Karpas-422 (cell line): Measurements from ENCODE around the gene PREP. TPM values are rescaled to one million over a fixed set of nuclear protein-coding genes. Genes with fewer than 3 reads are reported as not detected.

ENCODE experiments used
- DNase-seq: peaks from one replicate; pipeline ENCODE4 v3.0.0-alpha.2; 2015
- H2AFZ ChIP-seq: fragments of 200-600 bp; sonication (generic); 2 replicates; pipeline ENCODE4 v1.6.1; 2014; ENCODE audit warnings: antibody characterized with exemption, low read length, mixed read lengths
- H3K27ac ChIP-seq: fragments of 200-600 bp; sonication (generic); 2 replicates; pipeline ENCODE4 v1.5.1; 2014; ENCODE audit warnings: mild to moderate bottlenecking, low read length, moderate library complexity
- H3K27me3 ChIP-seq: fragments of 200-600 bp; sonication (generic); 2 replicates; pipeline ENCODE4 v1.6.1; 2014; ENCODE audit warnings: low read length, mixed read lengths
- H3K36me3 ChIP-seq: fragments of 200-600 bp; sonication (generic); 2 replicates; pipeline ENCODE4 v1.6.1; 2014; ENCODE audit warnings: low read length, mixed read lengths; ENCODE audit not compliant: insufficient read depth
- H3K4me1 ChIP-seq: fragments of 200-600 bp; sonication (generic); 2 replicates; pipeline ENCODE4 v1.6.1; 2014; ENCODE audit warnings: mild to moderate bottlenecking, low read length, mixed read lengths
- H3K4me2 ChIP-seq: fragments of 200-600 bp; sonication (generic); 2 replicates; pipeline ENCODE4 v1.6.1; 2014; ENCODE audit warnings: low read length, low read depth, mild to moderate bottlenecking; ENCODE audit not compliant: poor library complexity, severe bottlenecking
- H3K4me3 ChIP-seq: fragments of 200-600 bp; sonication (generic); 2 replicates; pipeline ENCODE4 v1.5.1; 2014; ENCODE audit warnings: mild to moderate bottlenecking, antibody characterized with exemption, low read length, mixed read lengths
- H3K79me2 ChIP-seq: fragments of 200-600 bp; sonication (generic); 2 replicates; pipeline ENCODE4 v1.6.1; 2014; ENCODE audit warnings: mild to moderate bottlenecking, low read length, mixed read lengths
- H3K9ac ChIP-seq: fragments of 200-600 bp; sonication (generic); 2 replicates; pipeline ENCODE4 v1.6.0; 2014; ENCODE audit warnings: low read length
- H3K9me2 ChIP-seq: fragments of 200-600 bp; sonication (generic), shearing (Covaris generic); replicated peaks from 2 replicates; pipeline ENCODE4 v1.6.0; 2014; ENCODE audit warnings: mild to moderate bottlenecking, low read length, moderate library complexity; ENCODE audit not compliant: insufficient read depth
- H3K9me3 ChIP-seq: fragments of 300-700, 200-600 bp; sonication (generic); 2 replicates; pipeline ENCODE4 v1.6.1; 2014; ENCODE audit warnings: low read length, mixed read lengths
- H4K20me1 ChIP-seq: fragments of 200-600 bp; sonication (generic); 2 replicates; pipeline ENCODE4 v1.6.1; 2014; ENCODE audit warnings: mild to moderate bottlenecking, antibody characterized with exemption, low read length, low read depth; ENCODE audit not compliant: insufficient read depth
- total RNA-seq: library from RNA; depleted of rRNA; stranded (reverse); fragments of >200 nt; shearing (Covaris generic); gene quantifications from 2 replicates; pipeline ENCODE4 v1.2.3, GENCODE V29; 2014; ENCODE audit warnings: low replicate concordance; rRNA removed

Gene PREP
- 13.2 and 18.4 TPM in 2 replicates for total RNA-seq

DNA sequence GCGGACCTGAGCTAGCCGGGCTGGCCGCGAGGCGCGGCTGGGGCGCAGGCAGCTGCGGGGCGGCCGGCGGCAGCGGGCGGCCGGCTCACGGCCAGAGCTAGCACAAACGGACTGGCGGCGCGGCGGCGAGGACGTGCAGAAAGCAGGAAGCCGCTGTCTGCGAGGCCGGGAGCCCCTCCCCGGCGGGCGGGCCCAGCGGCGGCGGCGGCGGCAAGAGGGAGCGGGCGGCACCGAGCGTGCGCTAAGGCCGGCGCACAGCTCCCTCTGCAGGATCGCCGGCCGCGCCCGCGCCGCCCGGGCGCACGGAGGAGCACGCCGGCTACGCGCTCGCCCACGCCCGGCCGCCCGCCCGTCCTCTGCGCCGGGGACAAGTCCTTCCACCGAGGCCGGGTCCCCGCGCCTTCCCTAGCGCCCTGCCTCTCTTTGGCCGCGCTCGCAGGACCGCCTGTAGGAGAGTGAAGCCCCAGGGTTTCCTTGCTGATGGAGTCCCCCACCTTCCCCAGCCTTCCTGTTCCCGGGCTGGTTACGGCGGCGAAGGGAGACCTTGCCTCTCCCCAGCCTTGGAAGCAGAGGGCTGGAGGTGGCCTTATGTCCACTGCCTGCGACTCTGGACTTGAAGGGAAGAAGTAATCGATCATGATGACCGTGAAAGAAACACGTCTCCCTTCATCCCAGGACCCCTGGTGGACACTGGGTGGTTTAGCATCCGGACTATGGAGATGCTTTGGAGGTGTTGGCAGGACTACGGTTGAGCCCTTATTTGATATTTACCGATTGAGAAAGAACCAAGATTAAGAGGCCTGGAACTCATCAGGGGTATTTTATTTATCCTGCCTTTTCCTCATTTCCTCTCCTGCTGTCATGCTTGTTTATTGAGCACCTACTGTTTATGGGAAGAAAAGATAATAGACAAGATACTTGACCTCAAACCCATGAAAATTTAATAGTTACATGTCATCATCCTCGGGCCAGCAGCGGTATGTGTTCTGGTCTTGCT, at the start of gene PREP:
PREP (minus strand) TSS at position 144 of the 997 bp plus-strand sequence. CDS start 191 bp downstream, outside the sequence.
- H3K79me2 ChIP-seq, result peaks cover 43% of the 10 kb centered on the region
- no peaks in the 10 kb centered on the region for H3K9me2 ChIP-seq
- no peak within 1 kb of the TSS for H3K27ac ChIP-seq
- peak within 1 kb of the TSS; percentile 88 for H3K9ac ChIP-seq
- no peaks in the 10 kb centered on the region for H3K36me3 ChIP-seq
- peak within 1 kb of the TSS; percentile 96 for H3K4me2 ChIP-seq
- H3K27me3 ChIP-seq, result 0 out of 2 replicates have a peak, but pooled peaks cover 2% of the 10 kb centered on the region
- peaks cover 34% of the 10 kb centered on the region for H4K20me1 ChIP-seq
- H2AFZ ChIP-seq, result peak within 1 kb of the TSS; percentile 100
- H3K9me3 ChIP-seq, result no peaks in the 10 kb centered on the region
- peaks cover 39% of the 10 kb centered on the region for H3K4me1 ChIP-seq
- H3K4me3 ChIP-seq, result peak within 1 kb of the TSS; percentile 98
- peak; percentile 95 for DNase-seq

DNA sequence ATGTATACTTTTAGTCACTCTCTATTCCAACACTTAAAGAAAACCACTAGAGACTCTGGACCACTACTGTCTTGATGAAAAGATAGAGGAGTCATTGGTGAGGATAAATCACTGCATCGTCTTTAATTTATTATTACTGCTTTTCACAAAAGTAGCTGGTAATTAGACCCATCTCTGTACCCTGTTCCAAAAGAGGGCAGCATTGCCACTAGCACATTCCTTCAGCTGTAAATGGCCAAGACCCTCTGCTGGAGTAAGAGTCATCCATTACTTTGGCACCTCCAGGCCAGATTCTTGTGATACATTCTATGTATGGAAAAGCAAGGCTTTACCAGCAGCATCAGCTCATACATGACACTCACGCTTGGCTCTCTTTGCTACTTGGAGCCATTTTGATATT, 49.5 kb upstream of the PREP start:
- Histone ChIP-seq H3K27me3 (no peaks in the 10 kb centered on the region), H2AFZ (no peak overlapping the region), H3K79me2 (no peaks in the 10 kb centered on the region), H3K4me3 (no peak overlapping the region), H3K4me1 (no peaks in the 10 kb centered on the region), H3K36me3 (no peaks in the 10 kb centered on the region), H3K4me2 (no peak overlapping the region), H4K20me1 (no peaks in the 10 kb centered on the region), H3K9ac (no peak overlapping the region), H3K27ac (no peak overlapping the region), H3K9me3 (no peaks in the 10 kb centered on the region), H3K9me2 (no peaks in the 10 kb centered on the region)
- no peak for DNase-seq

DNA sequence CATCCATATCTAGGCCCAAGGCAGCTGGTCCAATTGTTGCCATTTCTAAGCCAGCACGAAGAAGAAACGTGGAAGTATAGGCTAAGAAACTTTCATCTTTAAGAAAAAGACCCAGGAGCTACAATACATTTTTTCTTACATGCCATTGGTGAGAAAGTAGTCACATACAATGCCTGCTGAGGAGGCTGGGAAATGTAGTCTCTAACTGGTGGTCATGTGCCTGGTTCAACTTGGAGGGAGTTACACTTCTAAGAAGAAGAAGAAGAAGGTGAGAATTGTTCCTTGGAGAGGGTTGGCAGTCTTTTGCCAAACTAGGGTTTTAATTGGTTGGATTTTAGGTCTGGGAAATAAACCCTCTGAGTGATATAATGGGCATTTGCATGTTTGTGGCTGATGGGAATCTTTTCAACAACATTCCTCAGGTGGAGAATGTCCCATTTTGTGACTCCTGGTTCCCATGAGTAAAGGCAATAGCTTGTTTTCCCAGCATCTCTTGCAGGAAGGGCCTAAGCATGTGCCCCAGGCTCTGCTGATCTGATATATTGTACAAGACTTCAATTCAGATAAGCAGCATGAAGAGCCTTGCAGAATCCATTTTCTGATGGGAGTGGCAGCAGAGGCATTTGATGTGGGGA, 47.0 kb upstream of the PREP start:
- no peaks in the 10 kb centered on the region for H4K20me1 ChIP-seq
- no peaks in the 10 kb centered on the region for H3K9me3 ChIP-seq
- no peaks in the 10 kb centered on the region for H3K36me3 ChIP-seq
- H3K4me3 ChIP-seq, result no peak overlapping the region
- H3K27me3 ChIP-seq, result no peaks in the 10 kb centered on the region
- no peaks in the 10 kb centered on the region for H3K79me2 ChIP-seq
- H3K27ac ChIP-seq, result no peak overlapping the region
- no peaks in the 10 kb centered on the region for H3K4me1 ChIP-seq
- no peaks in the 10 kb centered on the region for H3K9me2 ChIP-seq
- no peak overlapping the region for H3K4me2 ChIP-seq
- no peak overlapping the region for H3K9ac ChIP-seq
- H2AFZ ChIP-seq, result no peak overlapping the region
- no peak for DNase-seq

DNA sequence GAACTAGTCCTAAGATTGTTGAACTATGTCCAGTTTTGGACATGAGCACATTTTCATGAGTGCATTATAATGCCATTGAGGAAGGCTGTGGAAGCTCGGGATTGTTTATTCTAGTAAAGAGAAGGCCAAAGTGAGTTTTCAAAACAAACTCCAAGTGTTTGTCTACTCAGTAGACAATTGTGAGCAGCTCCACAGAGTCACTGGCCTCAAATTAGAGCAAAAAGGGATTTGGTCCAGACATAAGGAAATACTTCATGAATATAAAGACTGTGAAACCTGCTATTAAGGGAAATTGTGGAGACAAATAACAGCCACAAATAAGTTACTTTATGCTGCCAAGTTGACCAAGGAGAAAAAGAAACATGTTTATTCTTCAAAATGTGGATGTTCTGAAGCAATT, 42.6 kb upstream of the PREP start:
- Histone ChIP-seq H3K4me3 (no peak overlapping the region), H3K4me2 (no peak overlapping the region), H3K9me3 (no peaks in the 10 kb centered on the region), H3K9ac (no peak overlapping the region), H3K9me2 (no peaks in the 10 kb centered on the region), H3K4me1 (no peaks in the 10 kb centered on the region), H4K20me1 (no peaks in the 10 kb centered on the region), H3K27me3 (no peaks in the 10 kb centered on the region), H3K79me2 (no peaks in the 10 kb centered on the region), H3K27ac (no peak overlapping the region), H3K36me3 (no peaks in the 10 kb centered on the region), H2AFZ (no peak overlapping the region)
- DNase-seq, result no peak

DNA sequence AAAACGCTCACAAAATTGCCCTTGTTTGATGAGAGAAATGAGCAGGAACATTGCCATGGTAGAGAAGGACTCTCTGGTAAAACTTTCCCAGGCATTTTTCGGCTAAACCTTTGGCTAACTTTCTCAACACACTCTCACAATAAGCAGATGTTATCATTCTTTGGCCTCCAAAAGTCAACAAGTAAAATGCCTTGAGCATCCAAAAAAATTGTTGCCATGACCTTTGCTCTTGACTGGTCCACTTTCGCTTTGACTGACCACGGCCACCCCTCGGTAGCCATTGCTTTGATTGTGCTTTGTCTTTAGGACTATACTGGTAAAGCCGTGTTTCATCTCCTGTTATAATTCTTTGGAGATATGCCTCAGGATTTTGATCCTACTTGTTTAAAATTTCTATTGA, 41.1 kb upstream of the PREP start:
- Histone ChIP-seq H3K9me3 (no peaks in the 10 kb centered on the region), H2AFZ (no peak overlapping the region), H3K9me2 (no peaks in the 10 kb centered on the region), H3K36me3 (no peaks in the 10 kb centered on the region), H3K27ac (no peak overlapping the region), H3K4me1 (no peaks in the 10 kb centered on the region), H3K79me2 (no peaks in the 10 kb centered on the region), H3K4me2 (no peak overlapping the region), H3K4me3 (no peak overlapping the region), H4K20me1 (no peaks in the 10 kb centered on the region), H3K9ac (no peak overlapping the region), H3K27me3 (no peaks in the 10 kb centered on the region)
- no peak for DNase-seq

DNA sequence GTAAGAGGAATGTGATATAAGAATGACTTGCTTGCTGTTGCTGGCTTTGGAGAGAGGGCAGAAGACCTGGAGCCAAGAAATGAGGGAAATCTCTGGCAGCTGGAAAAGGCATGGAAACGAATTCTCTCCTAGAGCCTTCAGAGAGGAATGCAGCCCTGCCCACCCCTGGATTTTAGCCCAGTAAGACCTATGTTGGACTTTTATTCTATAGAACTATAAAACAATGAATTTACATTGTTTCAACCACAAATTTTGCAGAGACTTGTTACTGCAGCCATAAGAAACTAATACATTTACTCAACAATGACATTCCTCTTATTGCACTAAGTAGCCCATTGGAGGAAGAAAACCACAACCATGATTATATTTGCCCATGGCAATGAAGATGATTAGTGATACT, 39.5 kb upstream of the PREP start:
- H4K20me1 ChIP-seq, result no peaks in the 10 kb centered on the region
- no peaks in the 10 kb centered on the region for H3K4me1 ChIP-seq
- no peak overlapping the region for H2AFZ ChIP-seq
- no peak overlapping the region for H3K4me2 ChIP-seq
- no peaks in the 10 kb centered on the region for H3K79me2 ChIP-seq
- no peaks in the 10 kb centered on the region for H3K27me3 ChIP-seq
- H3K4me3 ChIP-seq, result no peak overlapping the region
- DNase-seq, result no peak
- H3K9ac ChIP-seq, result no peak overlapping the region
- no peak overlapping the region for H3K27ac ChIP-seq
- no peaks in the 10 kb centered on the region for H3K36me3 ChIP-seq
- no peaks in the 10 kb centered on the region for H3K9me2 ChIP-seq
- H3K9me3 ChIP-seq, result no peaks in the 10 kb centered on the region

DNA sequence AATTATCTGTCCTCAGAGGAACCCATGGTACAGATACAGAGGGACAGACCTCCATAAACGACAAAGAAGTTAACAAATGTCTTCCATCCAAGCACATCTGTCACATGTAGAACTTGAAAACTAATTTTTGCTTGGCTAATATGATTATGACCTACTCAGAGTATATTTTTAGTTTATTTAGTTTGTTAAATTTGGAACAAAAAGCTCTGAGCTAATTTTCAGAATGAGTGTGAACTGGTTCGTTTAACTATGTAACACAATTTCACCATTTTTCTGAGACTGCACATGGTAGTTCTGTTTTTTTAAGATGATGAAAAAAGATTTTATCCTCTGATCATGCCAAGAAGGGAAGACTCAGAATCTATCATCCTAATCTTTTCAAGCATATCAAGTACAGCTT, 34.4 kb upstream of the PREP start:
- Histone ChIP-seq H4K20me1 (no peaks in the 10 kb centered on the region), H3K27me3 (no peaks in the 10 kb centered on the region), H3K9me3 (no peaks in the 10 kb centered on the region), H3K79me2 (no peaks in the 10 kb centered on the region), H3K4me1 (no peaks in the 10 kb centered on the region), H3K36me3 (no peaks in the 10 kb centered on the region), H3K4me2 (no peak overlapping the region), H3K27ac (no peak overlapping the region), H3K4me3 (no peak overlapping the region), H3K9ac (no peak overlapping the region), H2AFZ (no peak overlapping the region), H3K9me2 (no peaks in the 10 kb centered on the region)
- DNase-seq, result no peak

DNA sequence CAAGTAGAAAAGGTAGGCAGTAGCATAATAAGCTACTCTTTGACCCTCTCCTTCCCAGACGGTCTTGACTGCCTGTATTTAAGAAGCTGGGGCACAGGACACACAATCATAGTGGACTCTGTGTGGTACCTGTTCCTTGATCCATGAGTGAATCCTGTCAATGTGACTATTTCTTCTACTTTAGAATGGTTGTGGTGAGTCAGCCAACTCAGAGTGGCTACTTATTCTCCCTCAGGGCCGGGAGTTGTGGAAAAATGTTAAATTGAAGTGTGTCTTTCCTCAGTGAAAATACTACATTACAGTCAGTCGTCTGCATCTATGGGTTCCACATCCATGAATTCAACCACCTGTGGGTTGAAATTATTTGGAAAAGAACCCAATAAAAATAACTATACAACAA, 30.8 kb upstream of the PREP start:
- no peak overlapping the region for H3K27ac ChIP-seq
- H3K9ac ChIP-seq, result no peak overlapping the region
- no peak overlapping the region for H3K4me3 ChIP-seq
- H4K20me1 ChIP-seq, result no peaks in the 10 kb centered on the region
- H3K4me1 ChIP-seq, result no peaks in the 10 kb centered on the region
- H3K9me3 ChIP-seq, result no peaks in the 10 kb centered on the region
- no peaks in the 10 kb centered on the region for H3K9me2 ChIP-seq
- no peak overlapping the region for H3K4me2 ChIP-seq
- no peak for DNase-seq
- no peaks in the 10 kb centered on the region for H3K36me3 ChIP-seq
- H3K27me3 ChIP-seq, result no peaks in the 10 kb centered on the region
- H2AFZ ChIP-seq, result no peak overlapping the region
- no peaks in the 10 kb centered on the region for H3K79me2 ChIP-seq
